Upper lobe of left lung (tissue), 4 donors: ENCODE results near the gene RAPGEF1.

Source experiments
- EP300 ChIP-seq, 4 donors: sonication (generic); formaldehyde crosslinking; IDR thresholded peaks; one replicate each; pipeline ENCODE4 v1.5.1; 2017; ENCODE audit warnings: antibody characterized with exemption in 4 of 4, control low read depth in 2 of 4
- POLR2AphosphoS5 ChIP-seq, 2 donors: sonication (generic); formaldehyde crosslinking; IDR thresholded peaks; one replicate each; pipeline ENCODE4 v1.5.1; 2017; ENCODE audit warnings: antibody characterized with exemption in 2 of 2
- TF ChIP-seq, protein P1 (sequence below), 6 experiments: fragments of 450-650 bp in 4 of 6; fragments of 200-600 bp in 2 of 6; sonication (generic) in 2 of 6; IDR thresholded peaks; one replicate each; pipeline ENCODE4 v1.5.1; 2016 to 2019; ENCODE audit warnings: antibody characterized with exemption in 6 of 6

DNA sequence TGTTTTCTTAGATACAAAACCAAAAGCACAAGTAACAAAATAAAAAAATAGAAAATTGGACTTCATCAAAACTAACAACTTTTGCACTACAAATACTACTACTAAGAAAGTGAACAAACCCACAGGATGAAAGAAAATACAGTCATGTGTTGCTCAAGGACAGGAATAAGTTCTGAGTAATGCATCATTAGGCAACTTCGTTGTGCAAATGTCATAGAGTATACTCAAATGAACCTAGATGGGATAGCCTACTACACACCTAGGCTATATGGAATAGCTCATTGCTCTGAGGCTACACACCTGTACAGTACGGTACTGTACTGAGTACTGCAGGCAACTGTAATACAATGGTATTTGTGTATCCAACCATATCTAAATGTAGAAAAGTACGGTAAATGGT, 88.3 kb downstream of the RAPGEF1 start:
- TF ChIP-seq POLR2AphosphoS5 (IDR thresholded peaks at IDR 0.05): peak in 1 of 2 donors; percentile 60
- TF ChIP-seq, protein P1, sequence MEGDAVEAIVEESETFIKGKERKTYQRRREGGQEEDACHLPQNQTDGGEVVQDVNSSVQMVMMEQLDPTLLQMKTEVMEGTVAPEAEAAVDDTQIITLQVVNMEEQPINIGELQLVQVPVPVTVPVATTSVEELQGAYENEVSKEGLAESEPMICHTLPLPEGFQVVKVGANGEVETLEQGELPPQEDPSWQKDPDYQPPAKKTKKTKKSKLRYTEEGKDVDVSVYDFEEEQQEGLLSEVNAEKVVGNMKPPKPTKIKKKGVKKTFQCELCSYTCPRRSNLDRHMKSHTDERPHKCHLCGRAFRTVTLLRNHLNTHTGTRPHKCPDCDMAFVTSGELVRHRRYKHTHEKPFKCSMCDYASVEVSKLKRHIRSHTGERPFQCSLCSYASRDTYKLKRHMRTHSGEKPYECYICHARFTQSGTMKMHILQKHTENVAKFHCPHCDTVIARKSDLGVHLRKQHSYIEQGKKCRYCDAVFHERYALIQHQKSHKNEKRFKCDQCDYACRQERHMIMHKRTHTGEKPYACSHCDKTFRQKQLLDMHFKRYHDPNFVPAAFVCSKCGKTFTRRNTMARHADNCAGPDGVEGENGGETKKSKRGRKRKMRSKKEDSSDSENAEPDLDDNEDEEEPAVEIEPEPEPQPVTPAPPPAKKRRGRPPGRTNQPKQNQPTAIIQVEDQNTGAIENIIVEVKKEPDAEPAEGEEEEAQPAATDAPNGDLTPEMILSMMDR (IDR thresholded peaks at IDR 0.05): no peak
- peak in 1 of 4 donors; percentile 41 for TF ChIP-seq EP300 (IDR thresholded peaks at IDR 0.05)
